Measurements from ENCODE around the gene SLC35F4.

SLC35F4 gene

GRCh38 chr14:57749267-57749666 lies 116.6 kb downstream of the SLC35F4 start:
- TF ChIP-seq YY1 (IDR thresholded peaks at IDR 0.05; ENCODE audit: low read depth) (no peak), TAF1 (IDR thresholded peaks at IDR 0.05; ENCODE audit: low read depth) (no peak)

- TF ChIP-seq CEBPB (IDR thresholded peaks at IDR 0.05) (no peak), USF1 (IDR thresholded peaks at IDR 0.05) (no peak), NFIC (IDR thresholded peaks at IDR 0.05) (no peak), TEAD4 (IDR thresholded peaks at IDR 0.05) (no peak), TAF1 (IDR thresholded peaks at IDR 0.05; ENCODE audit: low read depth) (no peak), EGR1 (IDR thresholded peaks at IDR 0.05) (no peak), REST (IDR thresholded peaks at IDR 0.05; ENCODE audit: low read depth) (no peak), EP300 (IDR thresholded peaks at IDR 0.05; ENCODE audit: borderline replicate concordance) (no peak), MAX (IDR thresholded peaks at IDR 0.05) (no peak), CREB1 (IDR thresholded peaks at IDR 0.05; ENCODE audit: low read depth) (no peak), YY1 (IDR thresholded peaks at IDR 0.05; ENCODE audit: low read depth) (no peak), ZBTB7A (IDR thresholded peaks at IDR 0.05; ENCODE audit: low read depth) (no peak)
These were observed 117.6 kb downstream of the SLC35F4 start for GRCh38 chr14:57748279-57748678.

- TF ChIP-seq REST (IDR thresholded peaks at IDR 0.05; ENCODE audit: low read depth) (no peak), EP300 (IDR thresholded peaks at IDR 0.05; ENCODE audit: borderline replicate concordance) (no peak), RAD21 (IDR thresholded peaks at IDR 0.05; ENCODE audit: low read depth) (no peak), FOXM1 (IDR thresholded peaks at IDR 0.05; ENCODE audit: borderline replicate concordance, low read depth) (no peak), USF1 (IDR thresholded peaks at IDR 0.05) (no peak), NFIC (IDR thresholded peaks at IDR 0.05) (no peak), TAF1 (IDR thresholded peaks at IDR 0.05; ENCODE audit: low read depth) (no peak), EGR1 (IDR thresholded peaks at IDR 0.05) (no peak), CREB1 (IDR thresholded peaks at IDR 0.05; ENCODE audit: low read depth) (no peak), TCF12 (IDR thresholded peaks at IDR 0.05; ENCODE audit: low read depth) (no peak), YY1 (IDR thresholded peaks at IDR 0.05; ENCODE audit: low read depth) (no peak)
These were observed 118.9 kb downstream of the SLC35F4 start for GRCh38 chr14:57747036-57747435.

- TF ChIP-seq EP300 (IDR thresholded peaks at IDR 0.05; ENCODE audit: borderline replicate concordance) (no peak), USF1 (IDR thresholded peaks at IDR 0.05) (no peak), TAF1 (IDR thresholded peaks at IDR 0.05; ENCODE audit: low read depth) (no peak), TEAD4 (IDR thresholded peaks at IDR 0.05) (no peak), NFIC (IDR thresholded peaks at IDR 0.05) (no peak), REST (IDR thresholded peaks at IDR 0.05; ENCODE audit: low read depth) (no peak), EGR1 (IDR thresholded peaks at IDR 0.05) (no peak), YY1 (IDR thresholded peaks at IDR 0.05; ENCODE audit: low read depth) (no peak), CREB1 (IDR thresholded peaks at IDR 0.05; ENCODE audit: low read depth) (no peak)
These were observed 119.3 kb downstream of the SLC35F4 start for GRCh38 chr14:57746563-57746962.

- TF ChIP-seq FOXM1 (IDR thresholded peaks at IDR 0.05; ENCODE audit: borderline replicate concordance, low read depth) = no peak
- no peak for TF ChIP-seq TCF12 (IDR thresholded peaks at IDR 0.05; ENCODE audit: low read depth)
- TF ChIP-seq REST (IDR thresholded peaks at IDR 0.05; ENCODE audit: low read depth) = no peak
- no peak for TF ChIP-seq MAX (IDR thresholded peaks at IDR 0.05)
- TF ChIP-seq CEBPB (IDR thresholded peaks at IDR 0.05) = no peak
- no peak for TF ChIP-seq CREB1 (IDR thresholded peaks at IDR 0.05; ENCODE audit: low read depth)
- TF ChIP-seq YY1 (IDR thresholded peaks at IDR 0.05; ENCODE audit: low read depth) = no peak
- TF ChIP-seq TAF1 (IDR thresholded peaks at IDR 0.05; ENCODE audit: low read depth) = no peak
- TF ChIP-seq ZBTB7A (IDR thresholded peaks at IDR 0.05; ENCODE audit: low read depth) = no peak
- no peak for TF ChIP-seq USF1 (IDR thresholded peaks at IDR 0.05)
- TF ChIP-seq NFIC (IDR thresholded peaks at IDR 0.05) = no peak
- TF ChIP-seq EGR1 (IDR thresholded peaks at IDR 0.05) = no peak
- no peak for TF ChIP-seq TEAD4 (IDR thresholded peaks at IDR 0.05)
- TF ChIP-seq EP300 (IDR thresholded peaks at IDR 0.05; ENCODE audit: borderline replicate concordance) = no peak
- TF ChIP-seq RAD21 (IDR thresholded peaks at IDR 0.05; ENCODE audit: low read depth) = no peak
These were observed 126.4 kb downstream of the SLC35F4 start for GRCh38 chr14:57739516-57739915.

Data from Ishikawa (cell line).